Mesothelial cell of epicardium (in vitro differentiated cells): ENCODE measurements around the gene OPALIN. TPM values are rescaled to one million over a fixed set of nuclear protein-coding genes. Genes with fewer than 3 reads are reported as not detected.

Experiments used
- DNase-seq, 2 experiments: peaks; one replicate each; pipeline ENCODE4 v3.0.0; 2021; ENCODE audit warnings: low spot score in 2 of 2; ENCODE audit not compliant: unreplicated experiment in 2 of 2
- H3K27ac Mint-ChIP-seq: 2 replicates; pipeline ENCODE4 v1.8.0; 2021; ENCODE audit warnings: mixed read lengths
- H3K27me3 Mint-ChIP-seq: 2 replicates; pipeline ENCODE4 v1.8.0; 2021; ENCODE audit warnings: low read depth, mixed read lengths
- H3K36me3 Mint-ChIP-seq: 2 replicates; pipeline ENCODE4 v1.8.0; 2021; ENCODE audit warnings: mixed read lengths
- H3K4me1 Mint-ChIP-seq: 2 replicates; pipeline ENCODE4 v1.8.0; 2021; ENCODE audit warnings: mixed read lengths
- H3K4me3 Mint-ChIP-seq: 2 replicates; pipeline ENCODE4 v1.8.0; 2021; ENCODE audit warnings: mild to moderate bottlenecking, moderate library complexity, mixed read lengths
- H3K9me3 Mint-ChIP-seq: 2 replicates; pipeline ENCODE4 v1.8.0; 2021; ENCODE audit warnings: mixed read lengths
- CTCF ChIP-seq: fragments of 200-600 bp; sonication (generic); IDR thresholded peaks from one replicate; pipeline ENCODE4 v1.5.0; 2021; ENCODE audit warnings: antibody characterized with exemption; ENCODE audit not compliant: unreplicated experiment
- total RNA-seq: library from RNA; stranded (reverse); gene quantifications from 3 replicates; pipeline ENCODE4 v1.2.1, GENCODE V29; 2021

Gene OPALIN
- total RNA-seq, 1 donor from 2014 or later = not detected

DNA sequence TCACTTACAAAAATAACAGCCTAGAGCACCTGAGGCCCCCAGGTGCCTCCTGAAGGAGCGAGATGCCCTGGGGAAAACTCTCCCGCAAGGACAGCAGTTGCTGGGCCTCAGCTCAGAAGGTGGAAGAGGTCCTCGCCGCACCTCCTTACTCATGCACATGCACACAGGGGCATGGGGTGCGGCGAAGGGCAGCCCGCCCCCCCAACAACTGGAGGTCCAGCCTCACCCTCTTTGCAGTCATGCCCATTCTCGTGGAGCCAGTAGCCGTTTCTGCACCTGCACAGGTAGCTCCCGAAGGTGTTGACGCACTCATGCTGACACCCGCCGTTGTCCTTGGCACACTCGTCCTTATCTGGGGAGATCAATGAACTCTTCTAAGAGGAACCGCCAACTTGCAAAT lies 19.9 kb upstream of the OPALIN start:
- Mint-ChIP-seq H3K27me3 (peaks cover 6% of the 10 kb centered on the region), H3K9me3 (peaks cover 4% of the 10 kb centered on the region), H3K27ac (no peak overlapping the region), H3K4me3 (no peak overlapping the region), H3K36me3 (no peaks in the 10 kb centered on the region), H3K4me1 (peaks cover 2% of the 10 kb centered on the region)
- no peak for TF ChIP-seq CTCF
- DNase-seq = no peak

GRCh38 chr10:96377816-96378294 lies 19.1 kb upstream of the OPALIN start:
- H3K27me3 Mint-ChIP-seq = peaks cover 9% of the 10 kb centered on the region
- H3K36me3 Mint-ChIP-seq = no peaks in the 10 kb centered on the region
- no peak overlapping the region for H3K4me3 Mint-ChIP-seq
- peaks cover 2% of the 10 kb centered on the region for H3K4me1 Mint-ChIP-seq
- no peak overlapping the region for H3K27ac Mint-ChIP-seq
- H3K9me3 Mint-ChIP-seq = peaks cover 4% of the 10 kb centered on the region
- DNase-seq = no peak
- no peak for TF ChIP-seq CTCF

GRCh38 chr10:96376483-96376882 lies 17.7 kb upstream of the OPALIN start:
- Mint-ChIP-seq H3K9me3 (no peaks in the 10 kb centered on the region), H3K4me1 (peaks cover 2% of the 10 kb centered on the region), H3K4me3 (no peak overlapping the region), H3K36me3 (no peaks in the 10 kb centered on the region), H3K27ac (no peak overlapping the region), H3K27me3 (peaks cover 14% of the 10 kb centered on the region)
- no peak for TF ChIP-seq CTCF
- DNase-seq = no peak

DNA sequence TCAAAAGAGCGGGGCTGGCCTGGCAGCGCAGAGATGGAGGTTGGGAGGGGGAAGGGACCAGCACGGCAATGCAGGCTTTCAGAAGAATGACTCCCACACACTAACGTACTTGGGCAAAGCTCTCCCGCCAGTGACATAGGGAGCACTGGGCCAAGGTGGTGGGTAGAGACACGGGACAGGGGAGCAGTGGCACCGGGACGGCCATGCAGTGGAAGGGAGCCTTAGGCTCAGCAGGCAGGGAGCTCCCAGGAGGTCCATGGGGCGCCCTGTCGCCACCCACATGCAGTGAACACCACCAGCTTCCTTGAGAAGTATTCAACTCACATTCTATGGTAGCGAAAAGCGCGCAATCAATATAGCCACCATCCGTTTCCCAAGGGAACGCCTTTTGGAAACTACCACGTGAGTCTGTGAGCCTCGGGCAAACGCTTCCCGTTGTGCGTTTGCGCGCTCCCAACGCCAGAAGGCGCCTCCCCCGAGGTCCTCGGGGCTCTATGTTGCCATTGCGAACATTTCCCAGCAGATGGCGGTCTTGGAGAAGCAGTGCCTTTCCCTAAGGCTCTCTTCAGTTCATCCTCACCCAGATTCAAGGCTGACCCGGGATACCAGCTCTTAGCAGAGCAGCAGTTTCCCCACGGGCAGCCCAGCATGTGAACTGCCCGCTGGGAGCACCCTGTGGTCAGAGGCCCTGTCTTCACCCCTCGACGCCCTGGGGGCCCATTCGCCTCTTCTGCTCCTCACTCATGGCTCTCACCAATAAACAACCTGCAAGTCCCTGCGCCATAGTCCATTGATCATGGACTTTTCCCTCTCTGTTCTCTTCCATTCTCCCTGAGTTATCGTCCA lies 16.4 kb upstream of the OPALIN start:
- H3K27ac Mint-ChIP-seq = no peak overlapping the region
- peak; percentile 79 for TF ChIP-seq CTCF
- H3K27me3 Mint-ChIP-seq = peaks cover 14% of the 10 kb centered on the region
- H3K4me1 Mint-ChIP-seq = peaks cover 2% of the 10 kb centered on the region
- DNase-seq = peak; percentile 71 to 90
- no peaks in the 10 kb centered on the region for H3K9me3 Mint-ChIP-seq
- H3K36me3 Mint-ChIP-seq = no peaks in the 10 kb centered on the region
- peak overlapping the region; percentile 66 for H3K4me3 Mint-ChIP-seq

DNA sequence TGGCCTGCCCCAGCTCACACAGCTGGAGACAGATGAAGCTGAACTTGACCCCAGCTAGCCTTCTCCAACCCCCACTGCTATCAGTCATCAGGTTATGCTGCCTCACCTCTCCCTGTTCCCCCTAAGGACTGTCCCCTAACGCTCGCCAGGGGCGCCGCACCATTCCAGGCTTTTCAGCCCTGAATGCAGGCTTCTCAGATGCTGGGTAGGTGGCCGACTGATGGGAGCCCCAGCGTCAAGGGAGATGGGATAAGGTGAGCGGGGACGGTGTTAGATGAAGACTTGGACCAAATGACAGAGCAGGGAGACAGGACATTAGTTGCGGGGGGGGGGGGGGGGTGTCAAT lies 15.8 kb upstream of the OPALIN start:
- Mint-ChIP-seq H3K27me3 (peaks cover 11% of the 10 kb centered on the region), H3K36me3 (no peaks in the 10 kb centered on the region), H3K9me3 (no peaks in the 10 kb centered on the region), H3K27ac (no peak overlapping the region), H3K4me1 (peaks cover 2% of the 10 kb centered on the region), H3K4me3 (peak overlapping the region; percentile 66)
- no peak for TF ChIP-seq CTCF
- DNase-seq = no peak
